Naive thymus-derived CD4-positive, alpha-beta T cell (primary cell): ENCODE data around the gene ZCWPW2. TPM values are rescaled to one million over a fixed set of nuclear protein-coding genes. Genes with fewer than 3 reads are reported as not detected.

ENCODE experiments used
- ATAC-seq: fragments of 150-1000 bp; cut with Tn5 transposase; 2 replicates; pipeline ENCODE4 v1.10.0; 2021; ENCODE audit warnings: mild to moderate bottlenecking, moderate library complexity
- CTCF ChIA-PET: fragments of 350-600 bp; sonication (Branson Sonifier 250); formaldehyde crosslinking; loops from one replicate; lab custom pipeline; 2021; ENCODE audit warnings: antibody characterized with exemption; lab: Charles Lee
- POLR2A ChIA-PET: fragments of 350-600 bp; sonication (Branson Sonifier 250); formaldehyde crosslinking; loops from one replicate; lab custom pipeline; 2021; ENCODE audit warnings: antibody characterized with exemption, inconsistent platforms; lab: Charles Lee
- DNase-seq, 9 donors: peaks; one replicate each; pipeline versions ENCODE4 v3.0.0 to v3.0.0-alpha.2; 2020 to 2022; ENCODE audit warnings: mixed read lengths in 1 of 9
- H3K27ac ChIP-seq: one replicate; pipeline ENCODE4 v1.7.0; 2013; ENCODE audit warnings: mild to moderate bottlenecking, low read depth, low read length, moderate library complexity
- H3K27me3 ChIP-seq, 2 donors: one replicate each; pipeline ENCODE4 v1.7.0; 2013; ENCODE audit warnings: low read length in 2 of 2, mild to moderate bottlenecking in 2 of 2, moderate library complexity in 2 of 2; ENCODE audit not compliant: control insufficient read depth in 2 of 2, insufficient read depth in 2 of 2
- H3K36me3 ChIP-seq, 3 experiments: 1 replicate in 2 of 3; 2 replicates in 1 of 3; pipeline ENCODE4 v1.7.0; 2013; ENCODE audit warnings: low read length in 3 of 3, mild to moderate bottlenecking in 3 of 3, moderate library complexity in 1 of 3; ENCODE audit not compliant: insufficient read depth in 3 of 3, control insufficient read depth in 2 of 3
- H3K4me1 ChIP-seq, 2 donors: one replicate each; pipeline ENCODE4 v1.7.0; 2013; ENCODE audit warnings: low read length in 2 of 2, mild to moderate bottlenecking in 2 of 2, moderate library complexity in 1 of 2; ENCODE audit not compliant: control insufficient read depth in 2 of 2, insufficient read depth in 2 of 2
- H3K4me3 ChIP-seq: 2 replicates; pipeline ENCODE4 v1.7.0; 2013; ENCODE audit warnings: mild to moderate bottlenecking, low read length
- H3K9me3 ChIP-seq, 3 experiments: 1 replicate in 2 of 3; 2 replicates in 1 of 3; pipeline ENCODE4 v1.7.0; 2013; ENCODE audit warnings: low read length in 3 of 3; ENCODE audit not compliant: control insufficient read depth in 2 of 3
- H3K27ac Mint-ChIP-seq, 9 donors: one replicate each; pipeline ENCODE4 v1.8.0; 2020 to 2022; ENCODE audit warnings: mixed read lengths in 9 of 9, mild to moderate bottlenecking in 8 of 9, moderate library complexity in 5 of 9, inconsistent platforms in 2 of 9
- H3K27me3 Mint-ChIP-seq, 5 donors: one replicate each; pipeline ENCODE4 v1.8.0; 2021 to 2022; ENCODE audit warnings: mixed read lengths in 5 of 5, mild to moderate bottlenecking in 1 of 5
- H3K36me3 Mint-ChIP-seq, 5 donors: one replicate each; pipeline ENCODE4 v1.8.0; 2020 to 2022; ENCODE audit warnings: mixed read lengths in 5 of 5, mild to moderate bottlenecking in 3 of 5, inconsistent platforms in 1 of 5
- H3K4me1 Mint-ChIP-seq, 7 donors: one replicate each; pipeline ENCODE4 v1.8.0; 2020 to 2022; ENCODE audit warnings: mixed read lengths in 7 of 7, mild to moderate bottlenecking in 3 of 7, inconsistent platforms in 1 of 7
- H3K4me3 Mint-ChIP-seq, 10 donors: one replicate each; pipeline ENCODE4 v1.8.0; 2020 to 2022; ENCODE audit warnings: mild to moderate bottlenecking in 10 of 10, mixed read lengths in 10 of 10, moderate library complexity in 6 of 10, inconsistent platforms in 2 of 10
- H3K9me3 Mint-ChIP-seq, 11 donors: one replicate each; pipeline ENCODE4 v1.8.0; 2020 to 2022; ENCODE audit warnings: mixed read lengths in 11 of 11, mild to moderate bottlenecking in 4 of 11, inconsistent platforms in 1 of 11, moderate library complexity in 1 of 11
- intact Hi-C, 2 donors: fragments of 100-400 bp; cut with micrococcal nuclease; formaldehyde crosslinking; loops; one replicate each; pipeline ENCODE4 v1.15.1; 2023
- polyA plus RNA-seq, 2 donors: library from polyadenylated mRNA; unstranded; fragments of 300-500 nt; fragmentation: Illumina TruSeq; gene quantifications; one replicate each; pipeline ENCODE4 v1.2.3, GENCODE V29; 2021
- total RNA-seq, 6 experiments: library from RNA in 5 of 6; stranded (reverse) in 5 of 6; gene quantifications; 1 replicate in 5 of 6; 2 replicates in 1 of 6; pipeline ENCODE4 v1.2.3 and lab custom pipeline; 2021 to 2026

Gene ZCWPW2
- total and polyA plus RNA-seq, 7 experiments from 2014 or later, result 0.56 to 1.3 (median 0.78) TPM

DNA sequence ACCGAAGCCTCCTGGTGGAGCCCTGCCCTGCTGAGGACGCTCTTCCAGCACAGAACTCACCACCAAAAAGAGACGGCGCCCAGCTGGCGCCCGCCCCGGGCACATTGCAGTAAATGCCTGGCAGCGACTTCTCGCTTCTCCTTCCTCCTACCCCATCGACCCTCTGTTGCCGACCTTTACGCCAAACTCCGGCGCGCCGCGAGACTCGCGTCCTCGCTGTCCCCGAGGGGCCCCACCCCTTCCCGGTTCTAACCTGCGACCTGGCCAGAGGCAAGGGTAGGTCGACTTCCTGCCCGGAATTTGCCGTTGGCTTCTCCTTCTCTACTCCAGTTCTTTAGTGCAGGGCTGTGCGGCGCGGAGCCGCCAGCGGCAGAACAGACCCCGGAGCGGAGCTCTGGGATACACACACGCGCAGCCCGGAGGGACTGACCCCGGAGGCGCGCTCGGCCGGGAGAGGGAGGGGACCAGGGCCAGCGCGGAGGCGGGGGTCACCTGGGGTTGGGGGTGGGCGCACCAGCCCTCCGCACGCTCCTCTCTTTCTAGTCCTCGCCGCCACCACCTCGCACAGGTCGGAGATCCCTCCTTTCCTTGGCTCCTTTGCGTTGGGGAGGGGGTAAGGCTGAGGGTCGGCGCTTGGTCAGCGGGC, 226.7 kb downstream of the ZCWPW2 start:
- Mint-ChIP-seq H3K4me3 (peak overlapping the region in 1 of 10 donors; percentile 20), H3K27ac (no peak overlapping the region), H3K27me3 (peaks cover 48 to 62% (median 57%) of the 10 kb centered on the region in 5 donors), H3K36me3 (peaks cover 0 to 2% (median 0%) of the 10 kb centered on the region in 5 donors), H3K9me3 (peaks cover 0 to 8% (median 2%) of the 10 kb centered on the region in 11 donors), H3K4me1 (peaks cover 0 to 6% (median 3%) of the 10 kb centered on the region in 7 donors)
- ATAC-seq (no peak), DNase-seq (no peak)
- CTCF ChIA-PET, result no interaction called here
- POLR2A ChIA-PET, result no interaction called here
- Histone ChIP-seq H3K4me3 (no peak overlapping the region), H3K27me3 (peaks cover 2 to 8% of the 10 kb centered on the region in 2 donors), H3K9me3 (no peaks in the 10 kb centered on the region), H3K4me1 (no peaks in the 10 kb centered on the region), H3K36me3 (no peaks in the 10 kb centered on the region), H3K27ac (no peak overlapping the region)
- intact Hi-C loops, result loop anchor here in 1 of 2 donors (10.0 kb wide), 1 partner anchor 860 kb away; no protein-coding TSS in a partner anchor

Other genes starting within 250 kb of the ZCWPW2 start
- gene CMC1, start 107.1 kb upstream of the ZCWPW2 start, total RNA-seq, result 10 to 100 TPM; 11.0 to 25.1 (median 13.9) TPM
- 10 to 100 TPM; 28.9 to 35.2 TPM for gene CMC1, start 107.1 kb upstream of the ZCWPW2 start, polyA plus RNA-seq
- gene AZI2, start 103 bp downstream of the ZCWPW2 start, total RNA-seq, result 10 to 100 TPM; 39.7 to 54.0 (median 41.2) TPM
- gene AZI2, start 103 bp downstream of the ZCWPW2 start, polyA plus RNA-seq, result 10 to 100 TPM; 39.2 to 53.6 TPM